K562 (cell line): Measurements from ENCODE around the gene ZNF335. TPM values are rescaled to one million over a fixed set of nuclear protein-coding genes. Genes with fewer than 3 reads are reported as not detected.
A peak's percentile ranks its signal among the peaks of the same experiment; 100 is the strongest.

Experiments
- ETS2 ChIP-seq: IDR thresholded peaks from 2 replicates; pipeline ENCODE4 v1.6.1; 2016; ENCODE audit warnings: borderline replicate concordance, missing genetic modification characterization, mild to moderate bottlenecking, moderate library complexity, missing compliant biosample characterization; ENCODE audit not compliant: poor library complexity, severe bottlenecking
- KDM4B ChIP-seq, 2 experiments: fragments of 450-650 bp in 1 of 2; sonication (generic) in 1 of 2; IDR thresholded peaks; 2 replicates each; pipeline ENCODE4 v1.6.1; 2016 to 2017; ENCODE audit warnings: borderline replicate concordance in 2 of 2, antibody characterized with exemption in 1 of 2, low read depth in 1 of 2, mild to moderate bottlenecking in 1 of 2
- KLF10 ChIP-seq: fragments of 250-450 bp; sonication (Bioruptor Pico); IDR thresholded peaks from 2 replicates; pipeline ENCODE4 v1.6.1; 2021; ENCODE audit warnings: matching md5 sums
- PTTG1 ChIP-seq: fragments of 450-650 bp; IDR thresholded peaks from 2 replicates; pipeline ENCODE4 v1.6.1; 2016; ENCODE audit warnings: low read depth, mild to moderate bottlenecking, missing genetic modification characterization, missing compliant biosample characterization
- SMARCA4 ChIP-seq: fragments of 450-650 bp; IDR thresholded peaks from 2 replicates; pipeline ENCODE4 v1.6.1; 2016
- TCF3 ChIP-seq: sonication (generic); formaldehyde crosslinking; IDR thresholded peaks from 2 replicates; pipeline ENCODE4 v1.4.0; 2020; ENCODE audit warnings: mild to moderate bottlenecking, missing genetic modification reagents
- TCF7 ChIP-seq: sonication (generic); IDR thresholded peaks from 2 replicates; pipeline ENCODE4 v1.6.1; 2016; ENCODE audit warnings: antibody characterized with exemption, borderline replicate concordance
- THRAP3 ChIP-seq: fragments of 450-650 bp; IDR thresholded peaks from 2 replicates; pipeline ENCODE4 v1.6.1; 2016; ENCODE audit warnings: mild to moderate bottlenecking, inconsistent platforms, borderline replicate concordance
- XRCC3 ChIP-seq: fragments of 450-650 bp; IDR thresholded peaks from 2 replicates; pipeline ENCODE4 v1.6.1; 2017; ENCODE audit warnings: mild to moderate bottlenecking, moderate library complexity
- ZNF24 ChIP-seq: fragments of 450-650 bp; IDR thresholded peaks from 2 replicates; pipeline ENCODE4 v1.6.1; 2016
- ZNF311 ChIP-seq: fragments of 250-450 bp; sonication (Bioruptor Pico); IDR thresholded peaks from 2 replicates; pipeline ENCODE4 v1.4.0; 2020; ENCODE audit warnings: mild to moderate bottlenecking, moderate library complexity
- ZNF764 ChIP-seq: fragments of 250-450 bp; sonication (Bioruptor Pico); IDR thresholded peaks from 2 replicates; pipeline ENCODE4 v1.4.0; 2020; ENCODE audit warnings: low read depth, mild to moderate bottlenecking, moderate library complexity
- polyA plus RNA-seq, 8 experiments: library from polyadenylated mRNA; depleted of rRNA in 4 of 8; stranded (reverse) in 5 of 8; unstranded in 3 of 8; fragments of >200 nt; fragmentation: Nextera tagmentation in 2 of 8; fragmentation: Illumina TruSeq in 1 of 8; extraction: Ambion mirVana in 2 of 8; extraction: Trizol in 1 of 8; gene quantifications; 2 replicates each; pipeline versions ENCODE4 v1.2.1 to v1.2.3, GENCODE V29; 2011 to 2014; ENCODE audit warnings: inconsistent platforms in 1 of 8, missing spikeins in 1 of 8
- total RNA-seq, 7 experiments: library from RNA; depleted of rRNA in 6 of 7; stranded (reverse); fragments of >200 nt in 6 of 7; fragmentation: Illumina TruSeq in 2 of 7; extraction: Trizol in 2 of 7; gene quantifications; 2 replicates each; pipeline versions ENCODE4 v1.2.1 to v1.2.3, GENCODE V29; 2011 to 2021; ENCODE audit warnings: low replicate concordance in 1 of 7
- TF ChIP-seq, protein P1 (sequence below): sonication (generic); formaldehyde crosslinking; IDR thresholded peaks from 2 replicates; pipeline ENCODE4 v1.8.0; 2022; ENCODE audit warnings: mild to moderate bottlenecking, low read depth, missing genetic modification reagents
- TF ChIP-seq, protein P2 (sequence below): fragments of 200-400 bp; formaldehyde crosslinking; IDR thresholded peaks from 2 replicates; pipeline ENCODE4 v1.6.1; 2017; ENCODE audit warnings: mild to moderate bottlenecking, low read depth, low read length, moderate library complexity
- TF ChIP-seq, protein P3 (sequence below), 2 experiments: fragments of 450-650 bp; IDR thresholded peaks; 2 replicates each; pipeline ENCODE4 v1.6.1; 2016; ENCODE audit warnings: mild to moderate bottlenecking in 2 of 2, borderline replicate concordance in 1 of 2, low read depth in 1 of 2, moderate library complexity in 1 of 2

ZNF335 gene
- total and polyA plus RNA-seq, 9 of the 15 experiments (the other 6 are each of a cell fraction or from before 2014, with no cell fraction given) = 0.39 to 16.0 (median 7.6) TPM

DNA sequence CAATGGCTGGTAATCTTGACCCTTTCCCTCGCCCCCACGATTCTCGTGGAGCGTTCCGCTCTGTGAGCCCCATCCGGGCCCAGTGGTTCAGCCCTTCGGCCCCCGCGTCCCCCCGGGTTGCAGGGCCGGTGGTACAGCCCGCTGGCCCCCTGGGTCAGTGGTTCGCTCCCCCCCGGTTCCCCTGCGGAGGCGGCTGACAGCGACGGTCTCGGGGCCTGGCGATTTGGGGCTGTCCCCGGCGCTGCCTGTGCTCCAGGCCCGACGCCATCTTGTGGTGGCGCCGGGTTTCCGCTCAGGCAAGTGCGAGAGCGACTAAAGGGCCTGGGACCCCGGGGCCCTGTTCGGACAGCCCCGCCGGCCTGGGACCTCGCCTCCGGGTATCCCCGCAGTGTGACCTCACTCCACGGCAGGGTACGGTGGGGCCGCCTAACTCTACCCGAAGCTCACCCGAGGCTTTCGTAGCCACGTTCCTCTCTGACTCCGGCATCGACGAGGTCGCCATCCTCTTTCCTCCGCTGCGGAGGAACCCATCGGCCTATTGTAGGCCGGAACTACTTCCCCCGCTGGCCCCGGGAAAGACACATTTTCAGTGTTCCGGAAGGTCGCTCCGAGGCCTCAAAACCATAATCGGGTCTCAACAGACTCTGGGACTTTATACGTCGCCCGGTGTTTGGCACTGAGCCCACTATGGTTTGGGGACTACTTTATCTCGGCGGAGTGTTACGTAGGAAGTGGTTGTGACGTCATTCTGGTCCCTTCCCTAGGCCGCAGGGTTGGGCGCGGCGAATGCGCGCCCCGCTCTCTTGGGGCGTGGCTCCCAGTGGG, at the start of gene ZNF335 (continued):
- no peak for TF ChIP-seq THRAP3
- peak in 1 of 2 experiments; percentile 77; a peak in 1 of 4 replicates for TF ChIP-seq KDM4B (IDR thresholded peaks at IDR 0.05; ENCODE audit: borderline replicate concordance in 2 of 2, low read depth in 1 of 2)
- peak; percentile 19; the same call in 1 of the 2 replicates for TF ChIP-seq TCF7
- TF ChIP-seq ZNF764 (CRISPR knock-in tag) = no peak
- TF ChIP-seq, protein P1, sequence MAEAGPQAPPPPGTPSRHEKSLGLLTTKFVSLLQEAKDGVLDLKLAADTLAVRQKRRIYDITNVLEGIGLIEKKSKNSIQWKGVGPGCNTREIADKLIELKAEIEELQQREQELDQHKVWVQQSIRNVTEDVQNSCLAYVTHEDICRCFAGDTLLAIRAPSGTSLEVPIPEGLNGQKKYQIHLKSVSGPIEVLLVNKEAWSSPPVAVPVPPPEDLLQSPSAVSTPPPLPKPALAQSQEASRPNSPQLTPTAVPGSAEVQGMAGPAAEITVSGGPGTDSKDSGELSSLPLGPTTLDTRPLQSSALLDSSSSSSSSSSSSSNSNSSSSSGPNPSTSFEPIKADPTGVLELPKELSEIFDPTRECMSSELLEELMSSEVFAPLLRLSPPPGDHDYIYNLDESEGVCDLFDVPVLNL (CRISPR knock-in tag) = no peak
- no peak for TF ChIP-seq KLF10 (CRISPR knock-in tag)
- no peak for TF ChIP-seq ZNF311 (CRISPR knock-in tag)
- TF ChIP-seq, protein P2, sequence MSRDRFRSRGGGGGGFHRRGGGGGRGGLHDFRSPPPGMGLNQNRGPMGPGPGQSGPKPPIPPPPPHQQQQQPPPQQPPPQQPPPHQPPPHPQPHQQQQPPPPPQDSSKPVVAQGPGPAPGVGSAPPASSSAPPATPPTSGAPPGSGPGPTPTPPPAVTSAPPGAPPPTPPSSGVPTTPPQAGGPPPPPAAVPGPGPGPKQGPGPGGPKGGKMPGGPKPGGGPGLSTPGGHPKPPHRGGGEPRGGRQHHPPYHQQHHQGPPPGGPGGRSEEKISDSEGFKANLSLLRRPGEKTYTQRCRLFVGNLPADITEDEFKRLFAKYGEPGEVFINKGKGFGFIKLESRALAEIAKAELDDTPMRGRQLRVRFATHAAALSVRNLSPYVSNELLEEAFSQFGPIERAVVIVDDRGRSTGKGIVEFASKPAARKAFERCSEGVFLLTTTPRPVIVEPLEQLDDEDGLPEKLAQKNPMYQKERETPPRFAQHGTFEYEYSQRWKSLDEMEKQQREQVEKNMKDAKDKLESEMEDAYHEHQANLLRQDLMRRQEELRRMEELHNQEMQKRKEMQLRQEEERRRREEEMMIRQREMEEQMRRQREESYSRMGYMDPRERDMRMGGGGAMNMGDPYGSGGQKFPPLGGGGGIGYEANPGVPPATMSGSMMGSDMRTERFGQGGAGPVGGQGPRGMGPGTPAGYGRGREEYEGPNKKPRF = no peak
- TF ChIP-seq ETS2 = no peak
- no peak for TF ChIP-seq ZNF24
- no peak for TF ChIP-seq PTTG1 (tag)
- no peak for TF ChIP-seq XRCC3
- TF ChIP-seq, protein P3, sequence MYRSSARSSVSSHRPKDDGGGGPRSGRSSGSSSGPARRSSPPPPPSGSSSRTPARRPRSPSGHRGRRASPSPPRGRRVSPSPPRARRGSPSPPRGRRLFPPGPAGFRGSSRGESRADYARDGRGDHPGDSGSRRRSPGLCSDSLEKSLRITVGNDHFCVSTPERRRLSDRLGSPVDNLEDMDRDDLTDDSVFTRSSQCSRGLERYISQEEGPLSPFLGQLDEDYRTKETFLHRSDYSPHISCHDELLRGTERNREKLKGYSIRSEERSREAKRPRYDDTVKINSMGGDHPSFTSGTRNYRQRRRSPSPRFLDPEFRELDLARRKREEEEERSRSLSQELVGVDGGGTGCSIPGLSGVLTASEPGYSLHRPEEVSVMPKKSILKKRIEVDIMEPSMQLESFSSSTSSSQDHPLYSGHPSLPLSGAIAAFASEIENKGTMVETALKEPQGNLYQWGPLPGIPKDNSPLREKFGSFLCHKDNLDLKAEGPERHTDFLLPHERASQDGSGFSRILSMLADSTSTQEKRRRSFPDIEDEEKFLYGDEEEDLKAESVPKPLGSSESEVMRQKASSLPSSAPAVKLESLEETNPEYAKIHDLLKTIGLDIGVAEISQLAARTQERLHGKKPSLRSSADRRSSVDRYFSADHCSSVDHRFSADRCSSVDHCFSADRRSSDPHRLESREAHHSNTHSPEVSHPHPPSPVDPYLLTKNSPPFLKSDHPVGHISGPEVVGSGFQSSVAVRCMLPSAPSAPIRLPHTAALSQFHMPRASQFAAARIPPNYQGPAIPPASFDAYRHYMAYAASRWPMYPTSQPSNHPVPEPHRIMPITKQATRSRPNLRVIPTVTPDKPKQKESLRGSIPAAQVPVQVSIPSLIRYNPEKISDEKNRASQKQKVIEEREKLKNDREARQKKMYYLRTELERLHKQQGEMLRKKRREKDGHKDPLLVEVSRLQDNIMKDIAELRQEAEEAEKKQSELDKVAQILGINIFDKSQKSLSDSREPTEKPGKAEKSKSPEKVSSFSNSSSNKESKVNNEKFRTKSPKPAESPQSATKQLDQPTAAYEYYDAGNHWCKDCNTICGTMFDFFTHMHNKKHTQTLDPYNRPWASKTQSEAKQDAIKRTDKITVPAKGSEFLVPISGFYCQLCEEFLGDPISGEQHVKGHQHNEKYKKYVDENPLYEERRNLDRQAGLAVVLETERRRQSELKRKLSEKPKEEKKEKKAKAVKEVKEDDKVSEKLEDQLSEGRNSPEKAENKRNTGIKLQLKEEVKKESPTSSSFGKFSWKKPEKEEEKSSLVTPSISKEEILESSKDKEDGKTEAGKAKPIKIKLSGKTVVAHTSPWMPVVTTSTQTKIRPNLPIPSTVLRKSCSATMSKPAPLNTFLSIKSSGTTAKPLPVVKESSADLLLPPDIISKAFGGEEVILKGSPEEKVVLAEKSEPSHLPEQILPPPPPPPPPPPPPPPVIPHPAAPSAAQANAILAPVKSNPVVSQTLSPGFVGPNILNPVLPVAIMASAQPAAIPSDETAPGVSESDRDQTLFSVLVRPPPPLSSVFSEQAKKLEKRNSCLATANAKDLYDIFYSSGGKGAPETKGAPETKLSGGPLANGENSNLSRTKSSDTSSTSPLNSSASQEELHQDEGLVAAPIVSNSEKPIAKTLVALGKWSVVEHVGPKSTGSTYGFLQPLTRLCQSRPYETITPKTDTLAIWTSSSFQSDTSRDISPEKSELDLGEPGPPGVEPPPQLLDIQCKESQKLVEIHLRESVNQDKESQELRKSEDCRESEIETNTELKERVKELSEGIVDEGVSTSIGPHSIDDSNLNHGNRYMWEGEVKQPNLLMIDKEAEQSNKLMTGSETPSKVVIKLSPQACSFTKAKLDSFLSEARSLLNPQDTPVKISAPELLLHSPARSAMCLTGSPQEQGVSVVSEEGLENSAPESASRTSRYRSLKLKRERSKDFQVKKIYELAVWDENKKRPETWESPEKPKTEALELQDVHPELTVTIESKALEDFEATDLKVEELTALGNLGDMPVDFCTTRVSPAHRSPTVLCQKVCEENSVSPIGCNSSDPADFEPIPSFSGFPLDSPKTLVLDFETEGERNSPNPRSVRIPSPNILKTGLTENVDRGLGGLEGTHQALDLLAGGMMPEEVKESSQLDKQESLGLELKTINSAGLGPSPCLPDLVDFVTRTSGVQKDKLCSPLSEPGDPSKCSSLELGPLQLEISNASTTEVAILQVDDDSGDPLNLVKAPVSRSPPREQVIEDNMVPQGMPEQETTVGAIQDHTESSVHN (IDR thresholded peaks at IDR 0.05; ENCODE audit: borderline replicate concordance in 1 of 2, low read depth in 1 of 2) = peak in 1 of 2 experiments; percentile 87; a peak in 2 of 4 replicates
- TF ChIP-seq TCF3 (CRISPR knock-in tag) = no peak; the same call in 1 of the 2 replicates
- TF ChIP-seq SMARCA4 = no peak
